SK-N-SH (cell line): Measurements from ENCODE around the gene SMAD7. TPM values are rescaled to one million over a fixed set of nuclear protein-coding genes. Genes with fewer than 3 reads are reported as not detected.

Experiments
- CTCF ChIA-PET: fragments of 300-600, 350-600 bp; formaldehyde crosslinking; extraction: SDS; loops from one replicate; lab custom pipeline; 2021; lab: Yijun Ruan, JAX
- POLR2A ChIA-PET: fragments of 350-600 bp; sonication (Branson Sonifier 250); formaldehyde crosslinking; extraction: SDS; loops from one replicate; lab custom pipeline; 2020; ENCODE audit warnings: antibody characterized with exemption, inconsistent platforms; lab: Yijun Ruan, JAX
- DNase-seq: peaks from one replicate; pipeline ENCODE4 v3.0.0; 2012
- H2AFZ ChIP-seq: fragments of 200-600 bp; sonication (generic); 2 replicates; pipeline ENCODE4 v1.8.1; 2016; ENCODE audit warnings: antibody characterized with exemption, mild to moderate bottlenecking, low read depth
- H3F3A ChIP-seq: fragments of 200-600 bp; sonication (generic); replicated peaks from 2 replicates; pipeline ENCODE3; 2016; ENCODE audit warnings: antibody characterized with exemption, mild to moderate bottlenecking; ENCODE audit not compliant: insufficient read depth
- H3K27ac ChIP-seq, 2 experiments: fragments of 200-500 bp in 1 of 2; fragments of 200-600 bp in 1 of 2; sonication (Bioruptor generic) in 1 of 2; sonication (generic), shearing (Covaris generic) in 1 of 2; 2 replicates each; pipeline versions ENCODE4 v1.5.1 to v1.6.1; 2014 to 2016; ENCODE audit warnings: low read depth in 2 of 2, inconsistent platforms in 1 of 2, low read length in 1 of 2, mild to moderate bottlenecking in 1 of 2, mixed read lengths in 1 of 2
- H3K27me3 ChIP-seq: fragments of 200-600 bp; sonication (generic), shearing (Covaris generic); 2 replicates; pipeline ENCODE4 v1.6.1; 2016; ENCODE audit warnings: mixed run types; ENCODE audit not compliant: insufficient read depth
- H3K36me3 ChIP-seq, 2 experiments: fragments of 200-500 bp in 1 of 2; fragments of 200-600 bp in 1 of 2; sonication (Bioruptor generic) in 1 of 2; sonication (generic) in 1 of 2; replicated peaks in 1 of 2; 2 replicates each; pipeline versions ENCODE3 to v1.5.1; 2014 to 2016; ENCODE audit warnings: low read length in 1 of 2, mild to moderate bottlenecking in 1 of 2; ENCODE audit not compliant: insufficient read depth in 2 of 2, control insufficient read depth in 1 of 2
- H3K4me1 ChIP-seq, 2 experiments: fragments of 200-500 bp in 1 of 2; fragments of 200-600 bp in 1 of 2; sonication (Bioruptor generic) in 1 of 2; sonication (generic), shearing (Covaris generic) in 1 of 2; 2 replicates each; pipeline versions ENCODE4 v1.5.1 to v1.6.1; 2014 to 2016; ENCODE audit warnings: low read depth in 1 of 2, low read length in 1 of 2, mixed run types in 1 of 2; ENCODE audit not compliant: insufficient read depth in 2 of 2, control insufficient read depth in 1 of 2
- H3K4me2 ChIP-seq: fragments of 200-600 bp; sonication (generic), shearing (Covaris generic); 2 replicates; pipeline ENCODE4 v1.6.1; 2017; ENCODE audit warnings: mixed run types
- H3K4me3 ChIP-seq, 2 experiments: fragments of 200-500 bp in 1 of 2; fragments of 200-600 bp in 1 of 2; sonication (Bioruptor generic) in 1 of 2; sonication (generic), shearing (Covaris generic) in 1 of 2; 2 replicates each; pipeline versions ENCODE4 v1.5.1 to v1.8.1; 2014 to 2016; ENCODE audit warnings: low read depth in 2 of 2, inconsistent platforms in 1 of 2, low read length in 1 of 2, mild to moderate bottlenecking in 1 of 2, mixed read lengths in 1 of 2, moderate library complexity in 1 of 2
- H3K79me2 ChIP-seq: fragments of 200-600 bp; sonication (generic); 2 replicates; pipeline ENCODE4 v1.8.1; 2017; ENCODE audit warnings: mild to moderate bottlenecking; ENCODE audit not compliant: insufficient read depth
- H3K9ac ChIP-seq: fragments of 200-600 bp; sonication (generic); 2 replicates; pipeline ENCODE4 v1.6.1; 2017; ENCODE audit warnings: mixed run types
- H3K9me2 ChIP-seq: fragments of 200-600 bp; sonication (generic); 2 replicates; pipeline ENCODE4 v1.6.1; 2017; ENCODE audit warnings: mixed run types
- H3K9me3 ChIP-seq: fragments of 200-600 bp; sonication (generic); 2 replicates; pipeline ENCODE4 v1.6.1; 2017; ENCODE audit warnings: mixed run types, mild to moderate bottlenecking, moderate library complexity
- H4K20me1 ChIP-seq: fragments of 200-600 bp; sonication (generic); 2 replicates; pipeline ENCODE4 v1.6.1; 2017; ENCODE audit warnings: mild to moderate bottlenecking, mixed run types; ENCODE audit not compliant: insufficient read depth
- ELF1 ChIP-seq: IDR thresholded peaks from 2 replicates; pipeline ENCODE4 v1.4.0; 2012
- EP300 ChIP-seq, 2 experiments: IDR thresholded peaks; 2 replicates each; pipeline versions ENCODE4 v1.4.0 to v1.6.1; 2012; ENCODE audit warnings: borderline replicate concordance in 1 of 2, low read depth in 1 of 2, low read length in 1 of 2
- FOSL2 ChIP-seq: IDR thresholded peaks from 2 replicates; pipeline ENCODE4 v1.4.0; 2012; ENCODE audit warnings: low read depth, mild to moderate bottlenecking, moderate library complexity, borderline replicate concordance
- FOXM1 ChIP-seq: IDR thresholded peaks from 2 replicates; pipeline ENCODE4 v1.4.0; 2012; ENCODE audit warnings: low read depth, mild to moderate bottlenecking
- GATA2 ChIP-seq: sonication (generic); formaldehyde crosslinking; IDR thresholded peaks from 2 replicates; pipeline ENCODE4 v1.5.0; 2020; ENCODE audit warnings: mild to moderate bottlenecking, missing genetic modification reagents
- JUND ChIP-seq: IDR thresholded peaks from 2 replicates; pipeline ENCODE4 v1.4.0; 2012
- MXI1 ChIP-seq: IDR thresholded peaks from 2 replicates; pipeline ENCODE4 v1.6.1; 2012; ENCODE audit warnings: mild to moderate bottlenecking, low read depth, low read length, improper control_type of control experiment
- NFIC ChIP-seq: IDR thresholded peaks from 2 replicates; pipeline ENCODE4 v1.4.0; 2012; ENCODE audit warnings: borderline replicate concordance
- NRF1 ChIP-seq: IDR thresholded peaks from 2 replicates; pipeline ENCODE4 v1.6.1; 2012; ENCODE audit warnings: low read depth, mild to moderate bottlenecking, low read length
- RAD21 ChIP-seq: IDR thresholded peaks from 2 replicates; pipeline ENCODE4 v1.6.1; 2012; ENCODE audit warnings: mild to moderate bottlenecking, low read length
- RCOR1 ChIP-seq: fragments of 150-350 bp; IDR thresholded peaks from 2 replicates; pipeline ENCODE4 v1.6.1; 2017; ENCODE audit warnings: antibody characterized with exemption, low read length
- RXRA ChIP-seq: IDR thresholded peaks from 2 replicates; pipeline ENCODE4 v1.4.0; 2012; ENCODE audit warnings: low read depth, mild to moderate bottlenecking, borderline replicate concordance
- SIN3A ChIP-seq: IDR thresholded peaks from 2 replicates; pipeline ENCODE4 v1.6.1; 2012; ENCODE audit warnings: low read depth, mild to moderate bottlenecking, low read length, moderate library complexity, borderline replicate concordance
- SMC3 ChIP-seq: IDR thresholded peaks from 2 replicates; pipeline ENCODE4 v1.6.1; 2012; ENCODE audit warnings: low read depth, low read length, improper control_type of control experiment
- TEAD4 ChIP-seq: IDR thresholded peaks from 2 replicates; pipeline ENCODE4 v1.4.0; 2012; ENCODE audit warnings: mild to moderate bottlenecking, borderline replicate concordance; ENCODE audit not compliant: insufficient read depth
- WGBS: methylation state at CpG from one replicate; pipeline ENCODE4 v1.1.6; 2017; ENCODE audit warnings: low lambda C conversion rate; 5-methylcytosine and 5-hydroxymethylcytosine counted together
- polyA plus RNA-seq, 3 experiments: library from polyadenylated mRNA; depleted of rRNA; stranded (reverse); fragments of >200 nt; gene quantifications; 2 replicates each; pipeline ENCODE4 v1.2.3, GENCODE V29; 2012
- TF ChIP-seq, protein P1 (sequence below): fragments of 200-600 bp; sonication (generic); IDR thresholded peaks from 2 replicates; pipeline ENCODE4 v1.6.1; 2017; ENCODE audit warnings: antibody characterized with exemption, mild to moderate bottlenecking, moderate library complexity
- TF ChIP-seq, protein P2 (sequence below): IDR thresholded peaks from 2 replicates; pipeline ENCODE4; 2012
- TF ChIP-seq, protein P3 (sequence below): IDR thresholded peaks from 2 replicates; pipeline ENCODE4 v1.4.0; 2012; ENCODE audit warnings: low read depth
- TF ChIP-seq, protein P4 (sequence below): fragments of 150-350 bp; IDR thresholded peaks from 2 replicates; pipeline ENCODE4 v1.6.1; 2016; ENCODE audit warnings: mild to moderate bottlenecking, low read depth, low read length
- TF ChIP-seq, protein P5 (sequence below): IDR thresholded peaks from 2 replicates; pipeline ENCODE4 v1.4.0; 2012; ENCODE audit warnings: low read depth, borderline replicate concordance
- TF ChIP-seq, protein P6 (sequence below): IDR thresholded peaks from 2 replicates; pipeline ENCODE4 v1.6.1; 2012; ENCODE audit warnings: mild to moderate bottlenecking, low read depth, low read length, moderate library complexity

Gene SMAD7
- polyA plus RNA-seq, 1 of the 3 experiments (the other 2 are of a cell fraction) = 20.0 TPM

DNA sequence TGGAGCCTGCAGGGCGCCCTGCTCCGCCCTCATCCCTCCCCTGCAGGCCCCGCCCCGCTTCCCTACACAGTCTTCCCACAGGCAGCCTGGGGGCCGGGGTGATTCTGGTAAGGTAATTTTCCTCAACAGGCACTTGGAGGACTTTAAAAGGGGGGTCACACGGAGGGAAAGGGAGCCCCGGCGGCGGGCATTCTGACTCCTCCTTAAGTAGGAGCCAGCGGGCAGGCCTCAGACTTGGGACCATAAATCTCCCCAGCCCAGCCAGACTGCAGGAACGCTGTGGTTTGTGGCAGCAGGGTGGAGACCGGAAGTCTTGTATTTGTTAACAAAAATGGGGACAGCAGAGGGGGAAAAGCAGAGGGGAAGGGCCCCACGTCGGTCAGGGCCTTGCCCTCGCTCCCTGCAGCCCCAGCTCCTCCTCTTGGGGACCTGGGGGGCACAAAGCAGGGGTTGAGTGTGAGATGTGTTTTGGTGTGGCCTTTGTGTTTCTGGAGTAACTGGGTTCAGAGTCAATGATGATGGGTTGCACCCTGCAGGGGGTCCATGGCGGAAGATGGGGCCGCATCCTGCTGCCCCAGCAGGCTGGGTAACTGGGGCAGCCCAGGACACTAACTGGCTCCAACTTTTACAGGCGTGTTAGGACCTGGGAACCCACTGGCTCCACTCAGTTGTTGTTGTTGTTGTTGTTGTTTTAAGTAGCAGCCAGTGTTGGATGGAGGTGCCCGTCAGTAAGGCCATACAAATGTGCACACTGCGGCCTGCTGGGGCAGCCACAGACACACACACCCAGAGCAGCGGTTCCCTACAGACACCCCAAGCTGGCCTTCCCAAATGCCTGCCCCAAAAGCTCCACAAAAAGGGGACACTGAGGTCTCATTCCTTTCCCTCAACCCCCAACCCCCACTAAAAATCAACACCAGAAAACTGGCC is 27.7 kb downstream of the SMAD7 start:
- Histone ChIP-seq H3K9me2 (no peaks in the 10 kb centered on the region), H3K27ac (peak overlapping the region; percentile 85 to 91), H2AFZ (no peak overlapping the region), H3K4me2 (peak overlapping the region; percentile 78), H3F3A (peaks cover 79% of the 10 kb centered on the region), H3K4me1 (peaks cover 62 to 68% of the 10 kb centered on the region in 2 experiments), H3K9me3 (no peaks in the 10 kb centered on the region), H4K20me1 (peaks cover 87% of the 10 kb centered on the region), H3K4me3 (peak overlapping the region in 1 of 2 experiments; percentile 46; a peak in 2 of 4 replicates), H3K79me2 (peaks cover 99% of the 10 kb centered on the region), H3K27me3 (no peaks in the 10 kb centered on the region), H3K36me3 (peaks cover 26 to 34% of the 10 kb centered on the region in 2 experiments), H3K9ac (peak overlapping the region; percentile 37; the same call in 1 of the 2 replicates)
- ChIA-PET POLR2A (no interaction called here), CTCF (interaction anchor here (1.1 to 1.5 kb wide), 3 partner anchors 9 to 478 kb away, joined by 3 to 5 read pairs (median 3); no protein-coding TSS in a partner anchor)
- WGBS = 32% methylated on average over 9 of the region's 21 CpGs
- no peak for DNase-seq
- no peak for TF ChIP-seq NRF1
- TF ChIP-seq RCOR1 = no peak
- peak; percentile 24; the same call in 1 of the 2 replicates for TF ChIP-seq FOSL2
- TF ChIP-seq TEAD4 = peak; percentile 67; the same call in 1 of the 2 replicates
- TF ChIP-seq ELF1 = peak; percentile 36; the same call in 1 of the 2 replicates
- TF ChIP-seq, protein P1, sequence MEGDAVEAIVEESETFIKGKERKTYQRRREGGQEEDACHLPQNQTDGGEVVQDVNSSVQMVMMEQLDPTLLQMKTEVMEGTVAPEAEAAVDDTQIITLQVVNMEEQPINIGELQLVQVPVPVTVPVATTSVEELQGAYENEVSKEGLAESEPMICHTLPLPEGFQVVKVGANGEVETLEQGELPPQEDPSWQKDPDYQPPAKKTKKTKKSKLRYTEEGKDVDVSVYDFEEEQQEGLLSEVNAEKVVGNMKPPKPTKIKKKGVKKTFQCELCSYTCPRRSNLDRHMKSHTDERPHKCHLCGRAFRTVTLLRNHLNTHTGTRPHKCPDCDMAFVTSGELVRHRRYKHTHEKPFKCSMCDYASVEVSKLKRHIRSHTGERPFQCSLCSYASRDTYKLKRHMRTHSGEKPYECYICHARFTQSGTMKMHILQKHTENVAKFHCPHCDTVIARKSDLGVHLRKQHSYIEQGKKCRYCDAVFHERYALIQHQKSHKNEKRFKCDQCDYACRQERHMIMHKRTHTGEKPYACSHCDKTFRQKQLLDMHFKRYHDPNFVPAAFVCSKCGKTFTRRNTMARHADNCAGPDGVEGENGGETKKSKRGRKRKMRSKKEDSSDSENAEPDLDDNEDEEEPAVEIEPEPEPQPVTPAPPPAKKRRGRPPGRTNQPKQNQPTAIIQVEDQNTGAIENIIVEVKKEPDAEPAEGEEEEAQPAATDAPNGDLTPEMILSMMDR = no peak
- TF ChIP-seq, protein P2, sequence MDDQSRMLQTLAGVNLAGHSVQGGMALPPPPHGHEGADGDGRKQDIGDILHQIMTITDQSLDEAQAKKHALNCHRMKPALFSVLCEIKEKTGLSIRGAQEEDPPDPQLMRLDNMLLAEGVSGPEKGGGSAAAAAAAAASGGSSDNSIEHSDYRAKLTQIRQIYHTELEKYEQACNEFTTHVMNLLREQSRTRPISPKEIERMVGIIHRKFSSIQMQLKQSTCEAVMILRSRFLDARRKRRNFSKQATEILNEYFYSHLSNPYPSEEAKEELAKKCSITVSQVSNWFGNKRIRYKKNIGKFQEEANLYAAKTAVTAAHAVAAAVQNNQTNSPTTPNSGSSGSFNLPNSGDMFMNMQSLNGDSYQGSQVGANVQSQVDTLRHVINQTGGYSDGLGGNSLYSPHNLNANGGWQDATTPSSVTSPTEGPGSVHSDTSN = peak; percentile 96
- peak; percentile 41; the same call in 1 of the 2 replicates for TF ChIP-seq SIN3A
- TF ChIP-seq, protein P3, sequence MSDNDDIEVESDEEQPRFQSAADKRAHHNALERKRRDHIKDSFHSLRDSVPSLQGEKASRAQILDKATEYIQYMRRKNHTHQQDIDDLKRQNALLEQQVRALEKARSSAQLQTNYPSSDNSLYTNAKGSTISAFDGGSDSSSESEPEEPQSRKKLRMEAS = 0 out of 2 replicates have a peak, but pooled peaks have one; percentile 28
- no peak for TF ChIP-seq GATA2
- TF ChIP-seq, protein P4, sequence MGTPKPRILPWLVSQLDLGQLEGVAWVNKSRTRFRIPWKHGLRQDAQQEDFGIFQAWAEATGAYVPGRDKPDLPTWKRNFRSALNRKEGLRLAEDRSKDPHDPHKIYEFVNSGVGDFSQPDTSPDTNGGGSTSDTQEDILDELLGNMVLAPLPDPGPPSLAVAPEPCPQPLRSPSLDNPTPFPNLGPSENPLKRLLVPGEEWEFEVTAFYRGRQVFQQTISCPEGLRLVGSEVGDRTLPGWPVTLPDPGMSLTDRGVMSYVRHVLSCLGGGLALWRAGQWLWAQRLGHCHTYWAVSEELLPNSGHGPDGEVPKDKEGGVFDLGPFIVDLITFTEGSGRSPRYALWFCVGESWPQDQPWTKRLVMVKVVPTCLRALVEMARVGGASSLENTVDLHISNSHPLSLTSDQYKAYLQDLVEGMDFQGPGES = no peak
- TF ChIP-seq, protein P5, sequence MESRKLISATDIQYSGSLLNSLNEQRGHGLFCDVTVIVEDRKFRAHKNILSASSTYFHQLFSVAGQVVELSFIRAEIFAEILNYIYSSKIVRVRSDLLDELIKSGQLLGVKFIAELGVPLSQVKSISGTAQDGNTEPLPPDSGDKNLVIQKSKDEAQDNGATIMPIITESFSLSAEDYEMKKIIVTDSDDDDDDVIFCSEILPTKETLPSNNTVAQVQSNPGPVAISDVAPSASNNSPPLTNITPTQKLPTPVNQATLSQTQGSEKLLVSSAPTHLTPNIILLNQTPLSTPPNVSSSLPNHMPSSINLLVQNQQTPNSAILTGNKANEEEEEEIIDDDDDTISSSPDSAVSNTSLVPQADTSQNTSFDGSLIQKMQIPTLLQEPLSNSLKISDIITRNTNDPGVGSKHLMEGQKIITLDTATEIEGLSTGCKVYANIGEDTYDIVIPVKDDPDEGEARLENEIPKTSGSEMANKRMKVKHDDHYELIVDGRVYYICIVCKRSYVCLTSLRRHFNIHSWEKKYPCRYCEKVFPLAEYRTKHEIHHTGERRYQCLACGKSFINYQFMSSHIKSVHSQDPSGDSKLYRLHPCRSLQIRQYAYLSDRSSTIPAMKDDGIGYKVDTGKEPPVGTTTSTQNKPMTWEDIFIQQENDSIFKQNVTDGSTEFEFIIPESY = 0 out of 2 replicates have a peak, but pooled peaks have one; percentile 22
- no peak for TF ChIP-seq SMC3
- TF ChIP-seq MXI1 = no peak
- peak; percentile 63; the same call in 1 of the 2 replicates for TF ChIP-seq RXRA
- peak; percentile 68; the same call in 1 of the 2 replicates for TF ChIP-seq JUND
- TF ChIP-seq RAD21 = no peak
- TF ChIP-seq FOXM1 = peak; percentile 30; the same call in 1 of the 2 replicates
- TF ChIP-seq, protein P6, sequence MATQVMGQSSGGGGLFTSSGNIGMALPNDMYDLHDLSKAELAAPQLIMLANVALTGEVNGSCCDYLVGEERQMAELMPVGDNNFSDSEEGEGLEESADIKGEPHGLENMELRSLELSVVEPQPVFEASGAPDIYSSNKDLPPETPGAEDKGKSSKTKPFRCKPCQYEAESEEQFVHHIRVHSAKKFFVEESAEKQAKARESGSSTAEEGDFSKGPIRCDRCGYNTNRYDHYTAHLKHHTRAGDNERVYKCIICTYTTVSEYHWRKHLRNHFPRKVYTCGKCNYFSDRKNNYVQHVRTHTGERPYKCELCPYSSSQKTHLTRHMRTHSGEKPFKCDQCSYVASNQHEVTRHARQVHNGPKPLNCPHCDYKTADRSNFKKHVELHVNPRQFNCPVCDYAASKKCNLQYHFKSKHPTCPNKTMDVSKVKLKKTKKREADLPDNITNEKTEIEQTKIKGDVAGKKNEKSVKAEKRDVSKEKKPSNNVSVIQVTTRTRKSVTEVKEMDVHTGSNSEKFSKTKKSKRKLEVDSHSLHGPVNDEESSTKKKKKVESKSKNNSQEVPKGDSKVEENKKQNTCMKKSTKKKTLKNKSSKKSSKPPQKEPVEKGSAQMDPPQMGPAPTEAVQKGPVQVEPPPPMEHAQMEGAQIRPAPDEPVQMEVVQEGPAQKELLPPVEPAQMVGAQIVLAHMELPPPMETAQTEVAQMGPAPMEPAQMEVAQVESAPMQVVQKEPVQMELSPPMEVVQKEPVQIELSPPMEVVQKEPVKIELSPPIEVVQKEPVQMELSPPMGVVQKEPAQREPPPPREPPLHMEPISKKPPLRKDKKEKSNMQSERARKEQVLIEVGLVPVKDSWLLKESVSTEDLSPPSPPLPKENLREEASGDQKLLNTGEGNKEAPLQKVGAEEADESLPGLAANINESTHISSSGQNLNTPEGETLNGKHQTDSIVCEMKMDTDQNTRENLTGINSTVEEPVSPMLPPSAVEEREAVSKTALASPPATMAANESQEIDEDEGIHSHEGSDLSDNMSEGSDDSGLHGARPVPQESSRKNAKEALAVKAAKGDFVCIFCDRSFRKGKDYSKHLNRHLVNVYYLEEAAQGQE = no peak
- peak; percentile 57; the same call in 1 of the 2 replicates for TF ChIP-seq NFIC
- TF ChIP-seq EP300 (IDR thresholded peaks at IDR 0.05; ENCODE audit: borderline replicate concordance in 1 of 2, low read depth in 1 of 2, low read length in 1 of 2) = peak in 1 of 2 experiments; percentile 86; a peak in 2 of 4 replicates
